Karpas-422 (cell line): ENCODE results near the gene GOLGA6D. TPM values are rescaled to one million over a fixed set of nuclear protein-coding genes. Genes with fewer than 3 reads are reported as not detected.
"Not testable (repeated sequence)": the region's sequence is repeated elsewhere in the genome, so short reads cannot be mapped to it uniquely, and the experiment has no call there.

Source experiments
- DNase-seq: peaks from one replicate; pipeline ENCODE4 v3.0.0-alpha.2; 2015
- H2AFZ ChIP-seq: fragments of 200-600 bp; sonication (generic); 2 replicates; pipeline ENCODE4 v1.6.1; 2014; ENCODE audit warnings: antibody characterized with exemption, low read length, mixed read lengths
- H3K27ac ChIP-seq: fragments of 200-600 bp; sonication (generic); 2 replicates; pipeline ENCODE4 v1.5.1; 2014; ENCODE audit warnings: mild to moderate bottlenecking, low read length, moderate library complexity
- H3K27me3 ChIP-seq: fragments of 200-600 bp; sonication (generic); 2 replicates; pipeline ENCODE4 v1.6.1; 2014; ENCODE audit warnings: low read length, mixed read lengths
- H3K36me3 ChIP-seq: fragments of 200-600 bp; sonication (generic); 2 replicates; pipeline ENCODE4 v1.6.1; 2014; ENCODE audit warnings: low read length, mixed read lengths; ENCODE audit not compliant: insufficient read depth
- H3K4me1 ChIP-seq: fragments of 200-600 bp; sonication (generic); 2 replicates; pipeline ENCODE4 v1.6.1; 2014; ENCODE audit warnings: mild to moderate bottlenecking, low read length, mixed read lengths
- H3K4me2 ChIP-seq: fragments of 200-600 bp; sonication (generic); 2 replicates; pipeline ENCODE4 v1.6.1; 2014; ENCODE audit warnings: low read length, low read depth, mild to moderate bottlenecking; ENCODE audit not compliant: poor library complexity, severe bottlenecking
- H3K4me3 ChIP-seq: fragments of 200-600 bp; sonication (generic); 2 replicates; pipeline ENCODE4 v1.5.1; 2014; ENCODE audit warnings: mild to moderate bottlenecking, antibody characterized with exemption, low read length, mixed read lengths
- H3K79me2 ChIP-seq: fragments of 200-600 bp; sonication (generic); 2 replicates; pipeline ENCODE4 v1.6.1; 2014; ENCODE audit warnings: mild to moderate bottlenecking, low read length, mixed read lengths
- H3K9ac ChIP-seq: fragments of 200-600 bp; sonication (generic); 2 replicates; pipeline ENCODE4 v1.6.0; 2014; ENCODE audit warnings: low read length
- H3K9me2 ChIP-seq: fragments of 200-600 bp; sonication (generic), shearing (Covaris generic); replicated peaks from 2 replicates; pipeline ENCODE4 v1.6.0; 2014; ENCODE audit warnings: mild to moderate bottlenecking, low read length, moderate library complexity; ENCODE audit not compliant: insufficient read depth
- H3K9me3 ChIP-seq: fragments of 300-700, 200-600 bp; sonication (generic); 2 replicates; pipeline ENCODE4 v1.6.1; 2014; ENCODE audit warnings: low read length, mixed read lengths
- H4K20me1 ChIP-seq: fragments of 200-600 bp; sonication (generic); 2 replicates; pipeline ENCODE4 v1.6.1; 2014; ENCODE audit warnings: mild to moderate bottlenecking, antibody characterized with exemption, low read length, low read depth; ENCODE audit not compliant: insufficient read depth
- total RNA-seq: library from RNA; depleted of rRNA; stranded (reverse); fragments of >200 nt; shearing (Covaris generic); gene quantifications from 2 replicates; pipeline ENCODE4 v1.2.3, GENCODE V29; 2014; ENCODE audit warnings: low replicate concordance

Gene GOLGA6D
- total RNA-seq, 1 experiment from 2014 or later: not detected

DNA sequence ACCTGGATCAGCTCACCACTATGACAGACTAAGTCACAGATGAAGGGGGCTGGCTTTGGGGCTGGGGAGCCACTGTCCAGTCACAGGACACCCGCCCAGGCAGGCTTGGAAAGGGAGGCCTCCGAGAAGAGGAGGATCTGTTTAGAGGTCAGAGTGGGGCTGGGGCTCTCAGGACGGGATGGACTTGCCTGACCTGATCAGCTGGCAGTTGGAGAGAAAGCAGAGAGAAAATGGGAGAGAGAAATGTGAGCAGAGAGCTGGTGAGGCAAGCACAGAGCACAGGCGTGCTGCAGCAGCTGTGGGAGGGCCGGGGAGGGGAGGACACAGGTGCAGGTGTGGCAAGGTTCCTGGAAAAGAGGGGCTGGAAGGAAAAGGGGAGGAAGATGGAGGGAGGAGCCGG lies 17.4 kb downstream of the GOLGA6D start:
- H3K9me2 ChIP-seq, H3K27me3 ChIP-seq, H3K4me3 ChIP-seq, H2AFZ ChIP-seq, H3K9ac ChIP-seq, H3K36me3 ChIP-seq, H4K20me1 ChIP-seq, H3K9me3 ChIP-seq, H3K4me2 ChIP-seq, H3K4me1 ChIP-seq, H3K27ac ChIP-seq, H3K79me2 ChIP-seq, DNase-seq: not testable (repeated sequence)

DNA sequence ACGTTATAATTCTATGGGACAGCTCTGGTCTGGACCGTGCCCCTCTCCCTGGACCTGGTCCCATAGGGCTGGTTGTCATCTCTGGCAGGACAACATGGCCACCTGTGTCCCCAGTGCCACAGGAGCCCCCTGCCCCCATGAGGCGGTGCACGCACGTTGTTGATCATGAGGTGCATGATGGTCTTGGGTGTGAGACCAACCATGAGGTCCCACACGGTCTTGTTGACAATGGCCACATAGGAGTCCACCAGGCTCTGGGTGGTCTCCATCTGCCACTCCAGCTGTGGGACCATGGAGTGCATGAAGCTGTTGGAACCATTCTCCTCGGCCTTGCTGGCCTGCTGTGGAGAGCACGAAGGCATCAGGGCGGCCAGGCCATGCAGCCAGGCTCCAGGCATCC lies 19.7 kb downstream of the GOLGA6D start:
- H3K4me2 ChIP-seq: no peak overlapping the region
- no peak overlapping the region for H3K27ac ChIP-seq
- no peaks in the 10 kb centered on the region for H3K9me3 ChIP-seq
- no peak overlapping the region for H3K4me3 ChIP-seq
- no peak overlapping the region for H2AFZ ChIP-seq
- DNase-seq: no peak
- no peaks in the 10 kb centered on the region for H4K20me1 ChIP-seq
- H3K27me3 ChIP-seq: no peaks in the 10 kb centered on the region
- H3K9me2 ChIP-seq: no peaks in the 10 kb centered on the region
- no peak overlapping the region for H3K9ac ChIP-seq
- no peaks in the 10 kb centered on the region for H3K79me2 ChIP-seq
- no peaks in the 10 kb centered on the region for H3K4me1 ChIP-seq
- no peaks in the 10 kb centered on the region for H3K36me3 ChIP-seq

DNA sequence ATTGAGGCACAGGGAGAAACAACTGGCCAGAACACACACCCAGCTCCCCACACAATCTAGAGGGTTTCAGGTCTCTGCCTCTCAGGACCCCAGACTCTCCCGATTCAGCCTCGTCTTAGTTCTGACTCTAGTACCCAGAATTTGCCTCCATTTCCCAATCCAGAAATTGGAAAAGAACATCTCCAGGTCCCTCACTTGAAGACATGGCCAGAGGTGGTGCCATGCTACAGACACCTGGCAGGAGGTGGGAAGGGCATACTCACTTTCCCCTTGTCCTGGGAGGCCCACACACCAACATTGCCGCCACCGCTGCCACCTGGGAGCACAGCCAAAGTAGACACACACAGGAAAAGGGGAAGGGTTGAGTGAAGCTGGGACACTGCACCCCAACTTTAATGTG lies 20.1 kb downstream of the GOLGA6D start:
- H3K27me3 ChIP-seq, DNase-seq, H3K27ac ChIP-seq, H3K4me2 ChIP-seq, H4K20me1 ChIP-seq, H3K79me2 ChIP-seq, H3K9me2 ChIP-seq, H3K4me1 ChIP-seq, H3K4me3 ChIP-seq, H2AFZ ChIP-seq, H3K9me3 ChIP-seq, H3K36me3 ChIP-seq, H3K9ac ChIP-seq: not testable (repeated sequence)

DNA sequence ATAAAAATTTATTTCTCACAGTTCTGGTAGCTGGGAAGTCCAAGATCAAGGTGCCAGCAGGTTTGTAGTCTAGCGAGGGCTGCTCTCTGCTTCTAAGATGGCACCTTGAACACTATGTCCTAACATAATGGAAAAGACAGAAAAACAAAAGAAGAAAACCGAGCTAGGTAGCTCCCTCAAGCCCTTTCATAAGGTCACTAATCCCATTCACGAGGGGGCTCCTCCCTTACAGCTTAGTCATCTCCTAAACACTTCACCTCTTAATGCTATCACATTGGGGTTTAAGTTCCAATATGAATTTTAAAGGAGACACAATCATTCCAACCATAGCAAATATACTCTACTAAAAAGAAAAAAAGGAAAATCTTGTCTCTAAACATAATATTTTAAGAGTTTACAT lies 23.6 kb downstream of the GOLGA6D start:
- no peak for DNase-seq
- Histone ChIP-seq H3K27ac (no peak overlapping the region), H3K27me3 (no peaks in the 10 kb centered on the region), H3K9me2 (no peaks in the 10 kb centered on the region), H3K79me2 (no peaks in the 10 kb centered on the region), H3K4me2 (no peak overlapping the region), H2AFZ (no peak overlapping the region), H3K4me1 (no peaks in the 10 kb centered on the region), H3K36me3 (no peaks in the 10 kb centered on the region), H3K9me3 (no peaks in the 10 kb centered on the region), H4K20me1 (no peaks in the 10 kb centered on the region), H3K4me3 (no peak overlapping the region), H3K9ac (no peak overlapping the region)

- Histone ChIP-seq H3K9ac (no peak overlapping the region), H3K27ac (no peak overlapping the region), H3K9me3 (no peaks in the 10 kb centered on the region), H3K27me3 (no peaks in the 10 kb centered on the region), H4K20me1 (no peaks in the 10 kb centered on the region), H3K4me1 (no peaks in the 10 kb centered on the region), H3K36me3 (no peaks in the 10 kb centered on the region), H3K9me2 (no peaks in the 10 kb centered on the region), H3K4me2 (no peak overlapping the region), H3K79me2 (no peaks in the 10 kb centered on the region), H2AFZ (no peak overlapping the region), H3K4me3 (no peak overlapping the region)
- DNase-seq: peak; percentile 72
Observed at GRCh38 chr15:75307778-75308390, 25.2 kb downstream of the GOLGA6D start.

GRCh38 chr15:75309711-75310110 lies 27.1 kb downstream of the GOLGA6D start:
- H3K27ac ChIP-seq: no peak overlapping the region
- H3K36me3 ChIP-seq: no peaks in the 10 kb centered on the region
- no peak overlapping the region for H3K4me3 ChIP-seq
- no peaks in the 10 kb centered on the region for H4K20me1 ChIP-seq
- no peaks in the 10 kb centered on the region for H3K79me2 ChIP-seq
- H3K9me3 ChIP-seq: no peaks in the 10 kb centered on the region
- H3K4me1 ChIP-seq: peaks cover 6% of the 10 kb centered on the region
- no peak for DNase-seq
- no peak overlapping the region for H2AFZ ChIP-seq
- H3K4me2 ChIP-seq: no peak overlapping the region
- no peaks in the 10 kb centered on the region for H3K9me2 ChIP-seq
- H3K27me3 ChIP-seq: no peaks in the 10 kb centered on the region
- no peak overlapping the region for H3K9ac ChIP-seq

- not testable (repeated sequence) for H3K4me3 ChIP-seq, H3K36me3 ChIP-seq, H3K9me2 ChIP-seq, H3K27ac ChIP-seq, H3K4me1 ChIP-seq, H4K20me1 ChIP-seq, H3K9ac ChIP-seq, H3K4me2 ChIP-seq, H2AFZ ChIP-seq, H3K9me3 ChIP-seq, H3K27me3 ChIP-seq, H3K79me2 ChIP-seq, DNase-seq
Observed at GRCh38 chr15:75312548-75312947, 29.9 kb downstream of the GOLGA6D start.

DNA sequence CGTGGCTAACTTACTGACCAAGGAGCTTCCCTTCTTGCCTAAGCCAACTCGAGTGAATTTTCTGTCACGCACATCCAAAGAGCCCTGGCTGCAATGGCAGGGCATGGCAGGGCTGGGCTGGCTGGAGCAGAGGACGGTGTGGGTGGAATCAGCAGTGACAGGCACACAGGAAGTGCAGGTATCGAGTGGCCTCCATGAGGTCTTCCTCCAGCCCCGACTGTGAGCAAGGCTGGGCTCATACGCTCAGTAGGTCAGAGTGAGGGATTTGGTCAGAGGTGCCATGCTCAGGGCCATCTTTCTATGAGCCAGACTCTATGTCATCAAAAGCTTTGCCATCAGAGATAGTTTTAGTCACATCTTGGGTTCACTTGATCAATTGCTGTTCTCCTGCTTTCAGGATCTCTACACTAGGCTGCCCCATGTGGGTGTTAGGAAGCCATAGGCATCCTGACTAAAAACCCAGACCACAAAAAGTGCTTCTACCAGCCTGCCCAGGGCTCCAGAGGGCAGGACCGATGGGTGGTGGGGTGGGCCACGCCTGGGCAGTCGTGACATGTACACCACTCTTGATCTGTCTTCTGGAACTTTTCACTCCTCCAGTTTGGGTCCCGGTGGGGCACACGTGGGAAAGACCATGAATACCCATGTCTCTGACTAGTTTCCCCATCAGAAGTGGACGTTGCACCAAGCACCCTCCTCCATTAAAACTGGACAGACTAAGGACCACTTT lies 30.6 kb downstream of the GOLGA6D start:
- H3K27ac ChIP-seq: no peak overlapping the region
- no peaks in the 10 kb centered on the region for H3K36me3 ChIP-seq
- no peaks in the 10 kb centered on the region for H3K9me3 ChIP-seq
- no peaks in the 10 kb centered on the region for H3K27me3 ChIP-seq
- no peak overlapping the region for H3K4me2 ChIP-seq
- no peaks in the 10 kb centered on the region for H4K20me1 ChIP-seq
- H3K9me2 ChIP-seq: no peaks in the 10 kb centered on the region
- no peak overlapping the region for H3K9ac ChIP-seq
- H3K4me3 ChIP-seq: no peak overlapping the region
- no peak for DNase-seq
- H3K79me2 ChIP-seq: no peaks in the 10 kb centered on the region
- peaks cover 10% of the 10 kb centered on the region for H3K4me1 ChIP-seq
- no peak overlapping the region for H2AFZ ChIP-seq
